Lung (tissue), 12 donors: Measurements from ENCODE around the gene PITRM1. TPM values are rescaled to one million over a fixed set of nuclear protein-coding genes. Genes with fewer than 3 reads are reported as not detected.

ENCODE experiments used
- ATAC-seq: fragments of 200-7000 bp; cut with Tn5 transposase; one replicate; pipeline ENCODE4 v1.9.1; 2020; ENCODE audit warnings: moderate number of reproducible peaks; ENCODE audit not compliant: insufficient read depth, low FRiP score
- DNase-seq, 3 donors: peaks; one replicate each; pipeline ENCODE4 v3.0.0-alpha.2; 2013 to 2017
- H3K27ac ChIP-seq, 2 donors: one replicate each; pipeline ENCODE4 v1.5.1; 2013; ENCODE audit warnings: mild to moderate bottlenecking in 2 of 2, moderate library complexity in 2 of 2, control low read depth in 1 of 2, inconsistent platforms in 1 of 2, low read depth in 1 of 2, low read length in 1 of 2
- H3K27me3 ChIP-seq, 3 donors: one replicate each; pipeline ENCODE4 v1.5.1; 2013; ENCODE audit warnings: low read length in 2 of 3; ENCODE audit not compliant: control insufficient read depth in 3 of 3, insufficient read depth in 3 of 3
- H3K36me3 ChIP-seq, 4 donors: one replicate each; pipeline ENCODE4 v1.5.1; 2013; ENCODE audit warnings: low read length in 4 of 4, mild to moderate bottlenecking in 1 of 4, moderate library complexity in 1 of 4; ENCODE audit not compliant: control insufficient read depth in 4 of 4, insufficient read depth in 4 of 4
- H3K4me1 ChIP-seq, 5 donors: one replicate each; pipeline ENCODE4 v1.5.1; 2013; ENCODE audit warnings: low read length in 5 of 5, mild to moderate bottlenecking in 2 of 5, moderate library complexity in 1 of 5; ENCODE audit not compliant: control insufficient read depth in 5 of 5, insufficient read depth in 5 of 5
- H3K4me3 ChIP-seq: one replicate; pipeline ENCODE4 v1.5.1; 2013; ENCODE audit warnings: mild to moderate bottlenecking, control low read depth, moderate library complexity
- H3K9ac ChIP-seq, 2 donors: one replicate each; pipeline ENCODE4 v1.5.1; 2013; ENCODE audit warnings: low read length in 2 of 2, control low read depth in 1 of 2; ENCODE audit not compliant: insufficient read depth in 1 of 2
- H3K9me3 ChIP-seq, 4 donors: one replicate each; pipeline ENCODE4 v1.5.1; 2013; ENCODE audit warnings: low read length in 3 of 4, mild to moderate bottlenecking in 1 of 4, moderate library complexity in 1 of 4; ENCODE audit not compliant: control insufficient read depth in 4 of 4, insufficient read depth in 3 of 4
- WGBS, 2 donors: extraction: QIAGEN DNeasy Blood & Tissue Kit; methylation state at CpG; one replicate each; pipeline ENCODE4 v1.1.7; 2013; 5-methylcytosine and 5-hydroxymethylcytosine counted together
- polyA plus RNA-seq, 2 donors: library from polyadenylated mRNA; stranded (reverse); fragments of 200-250 nt; gene quantifications; one replicate each; pipeline ENCODE4 v1.2.1, GENCODE V29; 2013
- total RNA-seq, 2 donors: library from RNA; depleted of rRNA in 1 of 2; stranded (reverse); fragments of >200 nt in 1 of 2; gene quantifications; one replicate each; pipeline ENCODE4 v1.2.1, GENCODE V29; 2014 to 2021
- TF ChIP-seq, protein P1 (sequence below): IDR thresholded peaks from 2 replicates; pipeline ENCODE4 v1.5.1; 2012; ENCODE audit warnings: mild to moderate bottlenecking; ENCODE audit errors: control extremely low read depth, extremely low read depth
- donor health status: control.
- donor health status: control.
- donor health status: Bipolar disorder and iron deficiency.
- donor health status: healthy.
- donor health status: DM: yes; HTN: yes; CAD: no.

PITRM1 gene
- total and polyA plus RNA-seq, 4 donors = 46.5 to 88.5 (median 60.7) TPM

DNA sequence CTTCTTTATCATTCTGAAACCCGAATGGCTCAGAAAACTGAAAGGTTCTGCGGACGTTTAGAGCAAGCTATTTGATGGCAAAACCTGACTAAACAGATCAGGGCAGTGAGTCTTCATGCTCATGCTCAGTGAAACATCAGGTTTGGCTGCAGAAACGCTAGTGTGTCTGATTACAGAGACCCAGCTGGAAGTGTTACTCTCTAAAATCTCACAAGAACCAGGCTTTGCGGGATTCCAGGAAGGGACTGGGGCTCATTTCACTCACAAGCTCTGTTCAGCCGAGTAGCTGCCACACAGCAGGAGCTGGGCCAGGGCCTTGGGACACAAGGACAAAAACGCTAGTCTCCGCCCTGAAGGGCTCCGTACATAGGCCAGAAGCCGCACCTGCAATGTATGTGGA is 2.9 kb downstream of the PITRM1 start:
- Histone ChIP-seq H3K27ac (no peak overlapping the region), H3K36me3 (peaks cover 20 to 40% (median 30%) of the 10 kb centered on the region in 4 donors), H3K4me3 (no peak overlapping the region), H3K4me1 (peaks cover 0 to 11% (median 0%) of the 10 kb centered on the region in 5 donors), H3K9me3 (no peaks in the 10 kb centered on the region), H3K27me3 (no peaks in the 10 kb centered on the region), H3K9ac (no peak overlapping the region)
- TF ChIP-seq, protein P1, sequence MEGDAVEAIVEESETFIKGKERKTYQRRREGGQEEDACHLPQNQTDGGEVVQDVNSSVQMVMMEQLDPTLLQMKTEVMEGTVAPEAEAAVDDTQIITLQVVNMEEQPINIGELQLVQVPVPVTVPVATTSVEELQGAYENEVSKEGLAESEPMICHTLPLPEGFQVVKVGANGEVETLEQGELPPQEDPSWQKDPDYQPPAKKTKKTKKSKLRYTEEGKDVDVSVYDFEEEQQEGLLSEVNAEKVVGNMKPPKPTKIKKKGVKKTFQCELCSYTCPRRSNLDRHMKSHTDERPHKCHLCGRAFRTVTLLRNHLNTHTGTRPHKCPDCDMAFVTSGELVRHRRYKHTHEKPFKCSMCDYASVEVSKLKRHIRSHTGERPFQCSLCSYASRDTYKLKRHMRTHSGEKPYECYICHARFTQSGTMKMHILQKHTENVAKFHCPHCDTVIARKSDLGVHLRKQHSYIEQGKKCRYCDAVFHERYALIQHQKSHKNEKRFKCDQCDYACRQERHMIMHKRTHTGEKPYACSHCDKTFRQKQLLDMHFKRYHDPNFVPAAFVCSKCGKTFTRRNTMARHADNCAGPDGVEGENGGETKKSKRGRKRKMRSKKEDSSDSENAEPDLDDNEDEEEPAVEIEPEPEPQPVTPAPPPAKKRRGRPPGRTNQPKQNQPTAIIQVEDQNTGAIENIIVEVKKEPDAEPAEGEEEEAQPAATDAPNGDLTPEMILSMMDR = no peak
- no peak for ATAC-seq
- WGBS, 2 donors = 94% methylated on average over 10 of the region's 10 CpGs
- no peak for DNase-seq

DNA sequence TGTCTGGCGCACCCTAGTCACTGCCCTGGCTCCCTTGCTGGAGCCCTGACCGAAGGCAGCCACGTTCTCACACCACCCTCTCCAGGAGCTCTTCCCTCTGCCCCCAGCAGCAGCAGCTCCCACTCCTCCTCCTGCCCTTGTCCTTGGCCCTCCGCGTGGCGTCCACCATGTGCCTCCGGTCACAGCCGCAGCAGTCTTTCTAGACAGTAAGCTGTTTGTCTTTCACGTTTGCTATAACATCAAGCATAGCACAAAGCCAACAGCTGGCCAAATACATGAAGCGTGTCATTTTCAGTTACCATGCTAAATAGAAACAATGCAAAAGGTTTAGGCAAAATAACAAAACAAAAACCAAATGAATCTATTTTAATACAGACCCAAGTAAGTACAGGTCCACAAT is 3.3 kb downstream of the PITRM1 start:
- H3K9ac ChIP-seq = no peak overlapping the region
- H3K4me3 ChIP-seq = no peak overlapping the region
- H3K9me3 ChIP-seq = no peaks in the 10 kb centered on the region
- peaks cover 0 to 11% (median 0%) of the 10 kb centered on the region in 5 donors for H3K4me1 ChIP-seq
- H3K36me3 ChIP-seq = peaks cover 23 to 43% (median 31%) of the 10 kb centered on the region in 4 donors
- ATAC-seq (no peak), DNase-seq (no peak)
- H3K27me3 ChIP-seq = no peaks in the 10 kb centered on the region
- TF ChIP-seq, protein P1 = no peak
- H3K27ac ChIP-seq = no peak overlapping the region
- WGBS, 2 donors = 95 to 97% methylated on average over 10 of the region's 10 CpGs

DNA sequence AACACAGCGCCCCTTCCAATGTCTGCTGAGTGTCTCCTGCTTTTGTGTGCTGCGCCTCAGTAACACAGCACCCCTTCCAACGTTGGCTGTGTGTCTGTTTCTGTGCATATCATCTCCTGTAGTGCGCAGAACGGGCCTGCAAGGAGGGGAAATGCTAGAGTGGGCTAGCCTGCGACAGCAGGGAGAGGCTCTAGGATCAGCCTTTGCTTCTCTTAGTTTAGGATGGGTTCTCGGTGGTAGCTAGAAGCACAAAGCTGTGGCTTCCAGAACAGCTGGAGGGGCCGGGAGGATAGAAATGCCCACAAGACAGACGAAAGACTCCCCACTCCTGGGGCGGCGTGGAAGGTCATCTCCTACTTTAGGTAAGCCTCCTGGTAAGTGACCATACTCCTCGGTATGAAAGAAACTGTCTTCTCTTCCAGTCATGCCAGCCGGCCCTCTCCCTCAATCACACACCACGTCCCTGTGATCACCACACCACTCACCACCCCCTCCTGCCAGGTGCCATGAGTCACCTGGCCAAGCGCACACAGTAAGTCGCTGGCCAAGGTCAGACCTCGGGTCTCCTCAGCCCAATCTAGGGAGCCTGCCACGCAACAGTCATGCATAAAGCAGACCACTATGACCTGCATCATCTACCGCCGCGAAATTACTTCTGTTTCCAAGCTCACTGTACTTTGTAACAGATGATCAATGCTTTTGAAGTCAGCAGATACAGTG is 4.8 kb downstream of the PITRM1 start:
- no peak overlapping the region for H3K9ac ChIP-seq
- ATAC-seq (no peak), DNase-seq (no peak)
- H3K4me1 ChIP-seq = peaks cover 0 to 5% (median 0%) of the 10 kb centered on the region in 5 donors
- no peak overlapping the region for H3K4me3 ChIP-seq
- peaks cover 24 to 53% (median 42%) of the 10 kb centered on the region in 4 donors for H3K36me3 ChIP-seq
- TF ChIP-seq, protein P1 = no peak
- 92 to 96% methylated on average over 21 of the region's 21 CpGs for WGBS, 2 donors
- H3K27ac ChIP-seq = no peak overlapping the region
- H3K9me3 ChIP-seq = peaks cover 0 to 2% (median 0%) of the 10 kb centered on the region in 4 donors
- no peaks in the 10 kb centered on the region for H3K27me3 ChIP-seq
